NCI-H2227 treated with DMSO at 0.1 percent for 48 hours (cell line): ENCODE results near the gene GPC6.
A peak's percentile ranks its signal among the peaks of the same experiment; 100 is the strongest.

Source experiments
- DNase-seq: peaks from one replicate; lab custom pipeline; 2025; lab: John Stamatoyannopoulos, UW

The GPC6 gene

GRCh38 chr13:93505104-93505952, 278.7 kb downstream of the GPC6 start:
- DNase-seq: no peak

GRCh38 chr13:93511011-93511410, 284.4 kb downstream of the GPC6 start:
- DNase-seq: no peak

- DNase-seq: no peak
Measured at GRCh38 chr13:93515267-93515666, 288.7 kb downstream of the GPC6 start.

- no peak for DNase-seq
Measured at GRCh38 chr13:93517658-93518057, 291.1 kb downstream of the GPC6 start.

GRCh38 chr13:93521307-93521706, 294.7 kb downstream of the GPC6 start:
- DNase-seq: no peak

- no peak for DNase-seq
Measured at GRCh38 chr13:93522501-93522900, 295.9 kb downstream of the GPC6 start.

- no peak for DNase-seq
Measured at GRCh38 chr13:93525087-93525486, 298.5 kb downstream of the GPC6 start.

GRCh38 chr13:93527748-93528297, 301.2 kb downstream of the GPC6 start:
- no peak for DNase-seq

- DNase-seq: peak; percentile 6
Measured at GRCh38 chr13:93529961-93530360, 303.4 kb downstream of the GPC6 start.

- no peak for DNase-seq
Measured at GRCh38 chr13:93534181-93534700, 307.6 kb downstream of the GPC6 start.

- no peak for DNase-seq
Measured at GRCh38 chr13:93535251-93535650, 308.6 kb downstream of the GPC6 start.

- DNase-seq: no peak
Measured at GRCh38 chr13:93539914-93540313, 313.3 kb downstream of the GPC6 start.

GRCh38 chr13:93547886-93548285, 321.3 kb downstream of the GPC6 start:
- no peak for DNase-seq

- DNase-seq: no peak
Measured at GRCh38 chr13:93549326-93550005, 322.9 kb downstream of the GPC6 start.

- DNase-seq: no peak
Measured at GRCh38 chr13:93550236-93550635, 323.6 kb downstream of the GPC6 start.

- DNase-seq: no peak
Measured at GRCh38 chr13:93552596-93552995, 326.0 kb downstream of the GPC6 start.

- no peak for DNase-seq
Measured at GRCh38 chr13:93554514-93554913, 327.9 kb downstream of the GPC6 start.

GRCh38 chr13:93558637-93559036, 332.0 kb downstream of the GPC6 start:
- no peak for DNase-seq

GRCh38 chr13:93559718-93560117, 333.1 kb downstream of the GPC6 start:
- no peak for DNase-seq

- DNase-seq: no peak
Measured at GRCh38 chr13:93561576-93562225, 335.1 kb downstream of the GPC6 start.

- no peak for DNase-seq
Measured at GRCh38 chr13:93562676-93563075, 336.1 kb downstream of the GPC6 start.

GRCh38 chr13:93577105-93577504, 350.5 kb downstream of the GPC6 start:
- DNase-seq: no peak
